CD4-positive, alpha-beta T cell treated with Interleukin-1 beta for 1 hour (primary cell): ENCODE results near the gene CCDC18.
"Not testable (repeated sequence)": the region's sequence is repeated elsewhere in the genome, so short reads cannot be mapped to it uniquely, and the experiment has no call there.

ENCODE experiments used
- DNase-seq, 2 donors: peaks; one replicate each; pipeline ENCODE4 v3.0.0-alpha.2; 2020 to 2022

Gene CCDC18

DNA sequence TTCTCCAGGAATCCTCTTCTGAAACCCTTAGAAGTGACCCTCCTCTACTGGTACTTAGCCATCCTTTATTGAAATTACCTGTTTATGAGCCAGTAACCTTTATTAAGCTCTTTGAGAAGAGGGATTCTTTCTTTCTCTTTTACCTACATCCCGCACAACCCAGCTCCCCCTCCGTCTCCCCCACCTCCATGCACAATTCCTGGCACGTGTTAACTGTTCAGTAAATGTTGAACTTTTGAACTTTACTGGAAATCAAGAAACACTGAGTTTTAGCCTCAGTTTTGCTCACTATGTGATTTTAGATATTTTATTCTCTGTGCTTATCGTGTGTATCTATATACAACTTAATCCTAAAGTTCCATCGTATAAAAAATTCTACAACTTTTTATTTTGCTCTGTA is 2.1 kb upstream of the CCDC18 start:
- DNase-seq = no peak

- DNase-seq = peak; percentile 97 to 98
Measured at GRCh38 chr1:93179886-93180722, 420 bp upstream of the CCDC18 start, which contains the start of gene TMED5. TSS of gene TMED5 (minus strand) at chr1:93180413. CDS start at chr1:93180242, 171 bp downstream.

DNA sequence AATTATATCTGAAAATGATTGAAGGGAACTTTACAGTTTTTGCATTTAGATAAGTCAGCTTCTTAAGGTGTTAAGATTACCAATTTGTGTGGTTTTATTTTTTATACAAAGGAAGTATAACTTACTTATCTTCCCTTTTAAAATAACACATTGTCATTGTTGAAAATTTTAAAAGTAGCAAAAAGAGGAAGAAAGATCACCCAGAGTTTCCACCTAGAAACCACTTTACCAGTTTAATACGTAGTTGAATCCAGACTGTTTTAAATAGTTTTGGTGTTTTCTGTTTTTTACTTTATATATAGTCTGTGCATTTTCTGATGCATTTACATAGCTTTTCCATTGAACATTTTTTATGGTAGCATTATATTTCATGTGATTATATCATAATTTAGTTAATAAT is 6.1 kb downstream of the CCDC18 start:
- no peak for DNase-seq

GRCh38 chr1:93190432-93190831 is 9.9 kb downstream of the CCDC18 start:
- no peak for DNase-seq

DNA sequence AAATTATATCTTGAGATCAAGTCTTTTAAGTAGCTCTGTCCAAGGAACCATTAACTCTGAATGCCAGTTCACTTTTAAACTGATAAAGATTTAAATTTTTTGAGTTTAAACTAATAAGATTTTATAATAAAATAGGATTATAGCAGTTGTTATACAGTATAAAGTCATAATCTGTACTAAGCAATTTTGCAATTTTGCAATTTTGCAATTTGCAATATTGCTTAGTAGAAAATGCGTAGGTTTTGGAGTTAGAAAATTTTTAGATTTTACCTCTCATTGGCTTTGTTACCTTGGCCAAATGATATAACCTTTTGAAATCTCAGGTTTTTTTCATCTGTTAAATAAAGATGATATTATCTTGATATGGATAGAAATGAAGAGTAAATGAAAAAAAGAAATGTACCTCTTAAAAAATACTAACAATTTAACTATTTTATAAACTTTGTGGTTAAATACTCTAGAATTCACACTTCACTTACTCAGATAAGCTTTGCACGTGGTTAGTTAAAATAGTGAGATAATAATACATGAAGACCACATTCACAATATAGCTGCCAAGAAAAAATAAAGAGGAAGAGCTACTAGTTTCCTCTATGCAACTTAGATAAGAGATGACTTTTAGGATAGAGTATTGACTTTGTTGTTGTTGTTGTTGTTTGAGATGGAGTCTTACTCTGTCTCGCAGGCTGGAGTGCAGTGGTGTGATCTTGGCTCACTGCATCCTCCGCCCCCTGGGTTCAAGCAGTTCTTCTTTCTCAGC is 13.9 kb downstream of the CCDC18 start:
- no peak for DNase-seq

GRCh38 chr1:93196591-93196990 is 16.1 kb downstream of the CCDC18 start:
- no peak for DNase-seq

DNA sequence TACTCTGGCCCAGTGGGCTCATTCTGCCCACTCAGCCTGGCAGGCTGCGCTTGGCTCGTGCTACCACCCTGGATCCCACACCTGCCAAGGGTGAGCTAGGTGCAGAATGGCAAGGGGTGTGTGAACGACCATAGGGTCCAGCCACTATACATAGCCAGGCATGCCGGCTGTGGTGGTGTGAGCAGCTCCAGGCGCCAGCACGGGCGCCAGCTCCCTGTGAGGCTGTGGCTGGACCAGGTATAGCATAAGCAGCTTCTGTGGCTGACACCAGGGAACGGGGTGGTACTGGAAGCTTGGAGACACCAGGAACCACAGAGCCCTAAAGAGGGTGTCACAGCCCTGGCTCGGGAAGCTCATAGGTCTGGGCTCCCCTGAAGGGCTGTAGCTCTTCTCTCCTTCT is 18.6 kb downstream of the CCDC18 start:
- DNase-seq = no peak

DNA sequence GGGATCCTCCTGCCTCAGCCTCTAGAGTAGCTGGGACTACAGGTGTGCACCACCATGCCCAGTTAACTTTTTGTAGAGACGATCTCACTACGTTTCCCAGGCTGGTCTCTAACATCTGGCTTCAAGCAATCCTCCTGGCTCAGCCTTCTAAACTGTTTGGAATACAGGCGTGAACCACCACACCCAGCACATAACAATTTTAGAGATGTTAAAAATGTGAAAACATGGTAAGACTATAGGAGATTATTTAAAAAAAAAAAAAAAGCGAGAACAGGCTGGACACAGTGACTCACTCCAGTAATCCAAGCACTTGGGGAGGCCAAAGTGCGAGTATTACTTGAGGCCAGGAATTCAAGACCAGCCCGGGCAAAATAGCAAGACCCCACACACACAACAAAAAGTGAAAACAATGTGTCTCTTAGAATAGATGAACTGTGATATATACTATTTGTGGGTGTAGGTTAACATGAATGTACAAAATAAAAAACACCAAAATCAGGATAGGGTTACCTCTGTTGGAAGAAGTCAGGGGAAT is 19.6 kb downstream of the CCDC18 start:
- DNase-seq = no peak

GRCh38 chr1:93200714-93201113 is 20.2 kb downstream of the CCDC18 start:
- no peak for DNase-seq

GRCh38 chr1:93205892-93206566 is 25.5 kb downstream of the CCDC18 start:
- no peak for DNase-seq

DNA sequence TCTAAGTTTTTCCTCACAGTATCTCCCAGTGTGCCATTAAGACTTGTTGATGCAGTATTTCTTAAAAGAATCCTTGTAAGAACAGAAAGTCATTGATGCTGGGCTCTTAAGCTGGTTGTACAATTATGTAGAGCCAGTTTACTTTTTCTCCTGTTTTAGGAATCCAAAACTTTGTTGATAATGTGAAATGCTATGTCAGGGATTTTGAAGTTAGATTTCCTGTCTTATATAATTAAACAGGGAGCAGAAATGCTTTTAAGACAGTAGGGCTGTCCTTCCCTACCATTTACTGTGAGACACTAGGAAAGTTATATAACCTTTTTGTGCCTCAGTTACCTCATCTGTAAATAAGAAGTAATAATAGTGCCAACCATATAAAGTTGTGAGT is 26.0 kb downstream of the CCDC18 start:
- DNase-seq = no peak

DNA sequence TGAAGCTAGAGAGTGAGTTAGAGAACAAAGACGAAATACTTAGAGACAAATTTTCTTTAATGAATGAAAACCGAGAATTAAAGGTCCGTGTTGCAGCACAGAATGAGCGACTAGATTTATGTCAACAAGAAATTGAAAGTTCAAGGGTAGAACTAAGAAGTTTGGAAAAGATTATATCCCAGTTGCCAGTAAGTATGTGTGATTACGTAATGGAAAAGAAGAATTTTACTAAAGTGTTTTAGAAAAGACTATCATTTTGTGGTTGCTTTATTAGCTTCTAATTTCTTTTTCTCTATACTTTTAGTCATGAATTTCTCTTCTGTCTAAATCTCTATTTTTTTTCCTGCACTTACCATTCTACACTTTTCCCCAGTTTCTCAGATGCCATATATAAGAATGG is 26.7 kb downstream of the CCDC18 start:
- DNase-seq = no peak

- no peak for DNase-seq
Measured at GRCh38 chr1:93215322-93215721, 34.8 kb downstream of the CCDC18 start.

- peak in 1 of 2 donors; percentile 12 for DNase-seq
Measured at GRCh38 chr1:93219443-93219842, 38.9 kb downstream of the CCDC18 start.

- DNase-seq = not testable (repeated sequence)
Measured at GRCh38 chr1:93220716-93221115, 40.2 kb downstream of the CCDC18 start.

GRCh38 chr1:93221913-93222312 is 41.4 kb downstream of the CCDC18 start:
- DNase-seq = no peak

DNA sequence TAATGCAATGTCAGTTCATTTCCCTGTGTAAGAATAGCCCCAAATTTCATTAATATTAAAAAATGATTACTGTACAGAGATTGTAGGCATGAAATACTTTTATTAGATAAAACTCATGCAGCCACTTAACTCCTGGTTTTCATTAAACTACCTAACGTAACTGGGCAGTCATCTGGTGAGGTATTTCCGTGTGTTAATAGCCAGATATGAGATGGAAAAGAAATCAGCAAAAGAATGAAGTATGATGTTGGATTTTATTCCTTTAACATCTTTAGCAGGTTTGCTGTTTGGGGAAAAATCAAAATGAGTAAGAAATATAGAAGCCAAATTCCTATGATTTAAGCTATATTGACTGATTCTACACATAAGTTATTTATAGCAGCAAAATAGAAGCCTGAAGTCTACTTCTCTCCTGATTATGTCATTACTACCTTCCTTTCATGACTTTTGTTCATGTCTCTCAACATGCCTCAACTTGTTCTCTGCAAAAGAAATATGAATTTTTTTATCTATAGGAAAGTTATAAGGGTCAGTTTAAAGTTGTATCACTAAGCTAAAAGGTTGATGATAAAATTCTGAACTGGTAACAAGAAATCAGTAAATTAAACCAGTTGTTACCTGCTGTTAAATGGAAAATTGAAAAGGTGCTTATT is 42.6 kb downstream of the CCDC18 start:
- no peak for DNase-seq

GRCh38 chr1:93235261-93235660 is 54.7 kb downstream of the CCDC18 start:
- DNase-seq = no peak

- no peak for DNase-seq
Measured at GRCh38 chr1:93237021-93237420, 56.5 kb downstream of the CCDC18 start.

GRCh38 chr1:93238425-93238824 is 57.9 kb downstream of the CCDC18 start:
- DNase-seq = no peak

- DNase-seq = no peak
Measured at GRCh38 chr1:93239863-93240262, 59.3 kb downstream of the CCDC18 start.

DNA sequence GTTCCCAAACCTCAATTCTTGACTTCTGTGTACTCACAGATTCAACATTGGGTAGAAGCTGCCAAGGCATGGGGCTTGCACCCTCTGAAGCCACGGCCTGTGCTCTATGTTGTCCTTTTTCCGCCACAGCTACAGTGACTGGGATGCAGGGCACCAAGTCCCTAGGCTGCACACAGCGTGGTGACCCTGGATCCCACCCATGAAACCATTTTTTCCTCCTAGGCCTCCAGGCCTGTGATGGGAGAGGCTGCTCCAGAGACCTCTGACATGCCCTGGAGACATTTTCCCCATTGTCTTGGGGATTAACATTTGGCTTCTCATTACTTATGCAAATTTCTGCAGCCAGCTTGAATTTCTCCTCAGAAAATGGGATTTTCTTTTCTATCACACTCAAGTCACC is 62.7 kb downstream of the CCDC18 start:
- DNase-seq = not testable (repeated sequence)
